Skeletal muscle satellite cell (primary cell): ENCODE results near the gene DNAAF5.

Experiments used
- H3K27me3 ChIP-seq: 2 replicates; pipeline ENCODE4 v1.7.0; 2013; ENCODE audit warnings: low read length; ENCODE audit not compliant: control insufficient read depth, insufficient read depth
- H3K36me3 ChIP-seq: 2 replicates; pipeline ENCODE4 v1.7.0; 2013; ENCODE audit warnings: mild to moderate bottlenecking, control low read depth, low read length; ENCODE audit not compliant: insufficient read depth
- H3K4me1 ChIP-seq: 2 replicates; pipeline ENCODE4 v1.7.0; 2013; ENCODE audit warnings: low read length; ENCODE audit not compliant: control insufficient read depth, insufficient read depth
- H3K4me2 ChIP-seq: 2 replicates; pipeline ENCODE4 v1.7.0; 2013; ENCODE audit warnings: mild to moderate bottlenecking, low read length
- H3K4me3 ChIP-seq: 2 replicates; pipeline ENCODE4 v1.7.0; 2013; ENCODE audit warnings: low read length
- H3K9ac ChIP-seq: 2 replicates; pipeline ENCODE4 v1.7.0; 2013; ENCODE audit warnings: mild to moderate bottlenecking, low read depth, low read length, moderate library complexity
- H3K9me3 ChIP-seq: replicated peaks from 2 replicates; pipeline ENCODE4 v1.7.0; 2013; ENCODE audit warnings: mild to moderate bottlenecking, control low read depth, low read length

DNAAF5 gene

GRCh38 chr7:774161-775109 lies 47.9 kb downstream of the DNAAF5 start:
- Histone ChIP-seq H3K36me3 (peaks cover 29% of the 10 kb centered on the region), H3K4me1 (peaks cover 19% of the 10 kb centered on the region), H3K27me3 (no peaks in the 10 kb centered on the region), H3K9ac (no peak overlapping the region), H3K4me3 (no peak overlapping the region), H3K4me2 (no peak overlapping the region), H3K9me3 (no peaks in the 10 kb centered on the region)

GRCh38 chr7:776381-776780 lies 49.9 kb downstream of the DNAAF5 start:
- no peaks in the 10 kb centered on the region for H3K27me3 ChIP-seq
- H3K9ac ChIP-seq: no peak overlapping the region
- peaks cover 15% of the 10 kb centered on the region for H3K4me1 ChIP-seq
- no peak overlapping the region for H3K4me3 ChIP-seq
- no peaks in the 10 kb centered on the region for H3K9me3 ChIP-seq
- H3K36me3 ChIP-seq: peaks cover 42% of the 10 kb centered on the region
- H3K4me2 ChIP-seq: no peak overlapping the region

GRCh38 chr7:776992-777727 lies 50.7 kb downstream of the DNAAF5 start:
- no peaks in the 10 kb centered on the region for H3K9me3 ChIP-seq
- H3K4me3 ChIP-seq: no peak overlapping the region
- H3K4me2 ChIP-seq: no peak overlapping the region
- peaks cover 14% of the 10 kb centered on the region for H3K4me1 ChIP-seq
- H3K27me3 ChIP-seq: no peaks in the 10 kb centered on the region
- H3K9ac ChIP-seq: no peak overlapping the region
- H3K36me3 ChIP-seq: peaks cover 46% of the 10 kb centered on the region

- Histone ChIP-seq H3K36me3 (peaks cover 48% of the 10 kb centered on the region), H3K27me3 (no peaks in the 10 kb centered on the region), H3K4me2 (no peak overlapping the region), H3K9ac (no peak overlapping the region), H3K4me1 (peaks cover 14% of the 10 kb centered on the region), H3K9me3 (no peaks in the 10 kb centered on the region), H3K4me3 (no peak overlapping the region)
These were observed 51.2 kb downstream of the DNAAF5 start for GRCh38 chr7:777728-778078.

GRCh38 chr7:778271-778967 lies 51.9 kb downstream of the DNAAF5 start:
- no peak overlapping the region for H3K9ac ChIP-seq
- H3K36me3 ChIP-seq: peaks cover 49% of the 10 kb centered on the region

GRCh38 chr7:778968-779451 lies 52.5 kb downstream of the DNAAF5 start:
- H3K4me3 ChIP-seq: no peak overlapping the region
- no peak overlapping the region for H3K4me2 ChIP-seq
- no peaks in the 10 kb centered on the region for H3K27me3 ChIP-seq
- H3K9me3 ChIP-seq: no peaks in the 10 kb centered on the region
- no peak overlapping the region for H3K9ac ChIP-seq
- H3K4me1 ChIP-seq: peaks cover 14% of the 10 kb centered on the region
- peaks cover 45% of the 10 kb centered on the region for H3K36me3 ChIP-seq

More at GRCh38 chr7:778271-778967, 51.9 kb downstream of the DNAAF5 start:
- H3K4me2 ChIP-seq: no peak overlapping the region
- H3K4me1 ChIP-seq: peaks cover 14% of the 10 kb centered on the region
- H3K9me3 ChIP-seq: no peaks in the 10 kb centered on the region
- no peak overlapping the region for H3K4me3 ChIP-seq
- H3K27me3 ChIP-seq: no peaks in the 10 kb centered on the region

GRCh38 chr7:779480-779879 lies 53.0 kb downstream of the DNAAF5 start:
- no peak overlapping the region for H3K9ac ChIP-seq
- peaks cover 44% of the 10 kb centered on the region for H3K36me3 ChIP-seq
- H3K27me3 ChIP-seq: no peaks in the 10 kb centered on the region
- peaks cover 14% of the 10 kb centered on the region for H3K4me1 ChIP-seq
- H3K9me3 ChIP-seq: no peaks in the 10 kb centered on the region
- H3K4me3 ChIP-seq: no peak overlapping the region
- H3K4me2 ChIP-seq: no peak overlapping the region

- Histone ChIP-seq H3K36me3 (peaks cover 50% of the 10 kb centered on the region), H3K9ac (no peak overlapping the region), H3K4me3 (no peak overlapping the region), H3K4me1 (peaks cover 14% of the 10 kb centered on the region), H3K9me3 (no peaks in the 10 kb centered on the region), H3K27me3 (no peaks in the 10 kb centered on the region), H3K4me2 (no peak overlapping the region)
These were observed 53.6 kb downstream of the DNAAF5 start for GRCh38 chr7:780081-780480.

GRCh38 chr7:780516-780915 lies 54.0 kb downstream of the DNAAF5 start:
- H3K9me3 ChIP-seq: no peaks in the 10 kb centered on the region
- peaks cover 52% of the 10 kb centered on the region for H3K36me3 ChIP-seq
- no peak overlapping the region for H3K4me3 ChIP-seq
- no peak overlapping the region for H3K9ac ChIP-seq
- no peak overlapping the region for H3K4me2 ChIP-seq
- no peaks in the 10 kb centered on the region for H3K27me3 ChIP-seq
- peaks cover 14% of the 10 kb centered on the region for H3K4me1 ChIP-seq

GRCh38 chr7:781186-781849 lies 54.8 kb downstream of the DNAAF5 start:
- no peak overlapping the region for H3K4me3 ChIP-seq
- H3K9ac ChIP-seq: no peak overlapping the region
- H3K9me3 ChIP-seq: no peaks in the 10 kb centered on the region
- peaks cover 14% of the 10 kb centered on the region for H3K4me1 ChIP-seq
- H3K36me3 ChIP-seq: peaks cover 50% of the 10 kb centered on the region
- H3K4me2 ChIP-seq: no peak overlapping the region
- no peaks in the 10 kb centered on the region for H3K27me3 ChIP-seq
